B cell (primary cell): ENCODE data around the gene CUTA. TPM values are rescaled to one million over a fixed set of nuclear protein-coding genes. Genes with fewer than 3 reads are reported as not detected.
A peak's percentile ranks its signal among the peaks of the same experiment; 100 is the strongest.

ENCODE experiments used
- ATAC-seq: fragments of 200-7000 bp; cut with Tn5 transposase; one replicate; pipeline ENCODE4 v1.10.0; 2021; ENCODE audit warnings: low read depth, mild to moderate bottlenecking, moderate number of reproducible peaks, moderate library complexity
- CTCF ChIA-PET: fragments of 350-600 bp; sonication (Branson Sonifier 250); formaldehyde crosslinking; loops from one replicate; lab custom pipeline; 2021; ENCODE audit warnings: antibody characterized with exemption, inconsistent platforms; lab: Charles Lee
- POLR2A ChIA-PET: fragments of 350-600 bp; sonication (Branson Sonifier 250); formaldehyde crosslinking; loops from one replicate; lab custom pipeline; 2021; ENCODE audit warnings: antibody characterized with exemption; lab: Charles Lee
- DNase-seq: peaks from one replicate; pipeline ENCODE4 v3.0.0; 2013
- H2AFZ ChIP-seq: 2 replicates; pipeline ENCODE4 v1.6.1; 2012; ENCODE audit warnings: mild to moderate bottlenecking, low read depth, low read length; ENCODE audit not compliant: insufficient read depth, poor library complexity, severe bottlenecking
- H3K27ac ChIP-seq, 2 donors: 1 replicate in 1 of 2; 2 replicates in 1 of 2; pipeline ENCODE4 v1.5.1; 2012 to 2013; ENCODE audit warnings: low read length in 2 of 2, mild to moderate bottlenecking in 2 of 2, moderate library complexity in 1 of 2
- H3K27me3 ChIP-seq, 4 experiments: fragments of 200-600 bp in 1 of 4; sonication (generic) in 1 of 4; replicated peaks in 1 of 4; 1 replicate in 2 of 4; 2 replicates in 2 of 4; pipeline versions ENCODE4 v1.6.1 to v1.7.0; 2013 to 2016; ENCODE audit warnings: low read length in 3 of 4, mild to moderate bottlenecking in 2 of 4, mixed read lengths in 1 of 4, moderate library complexity in 1 of 4; ENCODE audit not compliant: insufficient read depth in 4 of 4, control insufficient read depth in 3 of 4; ENCODE audit errors: control extremely low read depth in 1 of 4
- H3K36me3 ChIP-seq, 2 experiments: replicated peaks in 1 of 2; 1 replicate in 1 of 2; 2 replicates in 1 of 2; pipeline versions ENCODE4 v1.6.1 to v1.7.1; 2013; ENCODE audit warnings: low read length in 1 of 2; ENCODE audit not compliant: insufficient read depth in 2 of 2, control insufficient read depth in 1 of 2; ENCODE audit errors: control extremely low read depth in 1 of 2, extremely low read depth in 1 of 2
- H3K4me1 ChIP-seq, 2 donors: fragments of 200-600 bp in 1 of 2; sonication (generic) in 1 of 2; 1 replicate in 1 of 2; 2 replicates in 1 of 2; pipeline versions ENCODE4 v1.5.1 to v1.6.1; 2013 to 2017; ENCODE audit warnings: low read length in 2 of 2; ENCODE audit not compliant: control insufficient read depth in 2 of 2, insufficient read depth in 2 of 2
- H3K4me2 ChIP-seq: replicated peaks from 2 replicates; pipeline ENCODE3; 2012; ENCODE audit warnings: mild to moderate bottlenecking, low read depth, low read length; ENCODE audit not compliant: poor library complexity, severe bottlenecking
- H3K4me3 ChIP-seq, 5 experiments: fragments of 200-600 bp in 1 of 5; sonication (generic) in 1 of 5; 1 replicate in 3 of 5; 2 replicates in 2 of 5; pipeline versions ENCODE4 v1.5.1 to v1.7.0; 2011 to 2016; ENCODE audit warnings: low read length in 4 of 5, mild to moderate bottlenecking in 4 of 5, low read depth in 2 of 5, control low read depth in 1 of 5, moderate library complexity in 1 of 5; ENCODE audit not compliant: insufficient read depth in 1 of 5; ENCODE audit errors: control extremely low read depth in 1 of 5, extremely low read depth in 1 of 5
- H3K79me2 ChIP-seq: fragments of 200-600 bp; sonication (generic); one replicate; pipeline ENCODE4 v1.6.0; 2016; ENCODE audit warnings: low read length; ENCODE audit not compliant: control insufficient read depth, insufficient read depth
- H3K9ac ChIP-seq: fragments of 200-600 bp; sonication (generic); 2 replicates; pipeline ENCODE4 v1.6.1; 2017; ENCODE audit warnings: mild to moderate bottlenecking, low read length, moderate library complexity
- H3K9me3 ChIP-seq, 3 donors: one replicate each; pipeline versions ENCODE4 v1.6.1 to v1.7.1; 2013; ENCODE audit warnings: low read length in 2 of 3; ENCODE audit not compliant: control insufficient read depth in 2 of 3, insufficient read depth in 1 of 3; ENCODE audit errors: control extremely low read depth in 1 of 3
- H4K20me1 ChIP-seq: 2 replicates; pipeline ENCODE4 v1.6.0; 2012; ENCODE audit warnings: mild to moderate bottlenecking, low read length; ENCODE audit not compliant: insufficient read depth, control insufficient read depth, poor library complexity, severe bottlenecking
- H3K27ac Mint-ChIP-seq: one replicate; pipeline ENCODE4 v1.8.0; 2021; ENCODE audit warnings: mixed read lengths
- H3K27me3 Mint-ChIP-seq: one replicate; pipeline ENCODE4 v1.8.0; 2021; ENCODE audit warnings: mixed read lengths
- H3K4me1 Mint-ChIP-seq: one replicate; pipeline ENCODE4 v1.8.0; 2021; ENCODE audit warnings: mixed read lengths
- H3K4me3 Mint-ChIP-seq: one replicate; pipeline ENCODE4 v1.8.0; 2021; ENCODE audit warnings: mixed read lengths
- H3K9me3 Mint-ChIP-seq: one replicate; pipeline ENCODE4 v1.8.0; 2022; ENCODE audit warnings: mixed read lengths; ENCODE audit not compliant: insufficient read depth
- CTCF ChIP-seq: fragments of 200-600 bp; IDR thresholded peaks from one replicate; pipeline ENCODE4 v1.8.0; 2022; ENCODE audit warnings: antibody characterized with exemption, mild to moderate bottlenecking
- EZH2 ChIP-seq: IDR thresholded peaks from 2 replicates; pipeline ENCODE4 v1.6.1; 2012; ENCODE audit warnings: borderline replicate concordance, low read depth, mild to moderate bottlenecking, moderate library complexity, low read length; ENCODE audit not compliant: insufficient read depth, poor library complexity, severe bottlenecking
- WGBS: methylation state at CpG from one replicate; pipeline ENCODE4 v1.1.5; 2013; ENCODE audit warnings: missing lambda C conversion rate; ENCODE audit not compliant: insufficient coverage; 5-methylcytosine and 5-hydroxymethylcytosine counted together
- intact Hi-C: fragments of 100-400 bp; cut with micrococcal nuclease; formaldehyde crosslinking; loops from one replicate; pipeline ENCODE4 v1.10.0; 2022
- polyA plus RNA-seq: library from polyadenylated mRNA; depleted of rRNA; stranded (reverse); fragments of >200 nt; gene quantifications from 2 replicates; pipeline ENCODE4 v1.2.3, GENCODE V29; 2012
- total RNA-seq, 2 donors: library from RNA; stranded (reverse); fragments of 120-200 nt in 1 of 2; gene quantifications; 1 replicate in 1 of 2; 2 replicates in 1 of 2; pipeline versions ENCODE4 v1.2.3 to v1.2.4, GENCODE V29; 2013 to 2022

The CUTA gene
- total and polyA plus RNA-seq, 2 donors (not counting 1 experiment from before 2014, with no cell fraction given) = 137 to 226 TPM

- Histone ChIP-seq H3K9ac (no peak overlapping the region), H3K79me2 (peaks cover 13% of the 10 kb centered on the region), H3K27ac (peak overlapping the region; percentile 6 to 27), H3K4me3 (no peak overlapping the region), H4K20me1 (no peaks in the 10 kb centered on the region), H2AFZ (peak overlapping the region; percentile 9), H3K9me3 (no peaks in the 10 kb centered on the region), H3K36me3 (peaks cover 6 to 33% of the 10 kb centered on the region in 2 experiments), H3K27me3 (no peaks in the 10 kb centered on the region), H3K4me2 (peak overlapping the region; percentile 98), H3K4me1 (peaks cover 51 to 54% of the 10 kb centered on the region in 2 donors)
- Mint-ChIP-seq H3K4me3 (peak overlapping the region; percentile 96), H3K27me3 (no peaks in the 10 kb centered on the region), H3K4me1 (peaks cover 54% of the 10 kb centered on the region), H3K9me3 (no peaks in the 10 kb centered on the region), H3K27ac (peak overlapping the region; percentile 62)
- intact Hi-C loops = no loop called here
- 44% methylated on average over 14 of the region's 17 CpGs for WGBS
- ChIA-PET CTCF (interaction anchor here (1.1 kb wide), 1 partner anchor 13 kb away, joined by 3 read pairs; no protein-coding TSS in a partner anchor), POLR2A (interaction anchor here (1.0 kb wide), 1 partner anchor 8 kb away, joined by 3 read pairs; no protein-coding TSS in a partner anchor)
- no peak for TF ChIP-seq EZH2
- no peak for TF ChIP-seq CTCF
- ATAC-seq (no peak), DNase-seq (no peak)
Observed at GRCh38 chr6:33433544-33434191, 15.8 kb upstream of the CUTA start.

GRCh38 chr6:33433001-33433543 lies 15.2 kb upstream of the CUTA start:
- Mint-ChIP-seq H3K27ac (peak overlapping the region; percentile 90), H3K27me3 (no peaks in the 10 kb centered on the region), H3K4me1 (peaks cover 60% of the 10 kb centered on the region), H3K9me3 (no peaks in the 10 kb centered on the region), H3K4me3 (peak overlapping the region; percentile 96)
- H2AFZ ChIP-seq = no peak overlapping the region
- ATAC-seq = no peak
- peaks cover 6 to 27% of the 10 kb centered on the region in 2 experiments for H3K36me3 ChIP-seq
- H3K27me3 ChIP-seq = no peaks in the 10 kb centered on the region
- H3K79me2 ChIP-seq = peaks cover 13% of the 10 kb centered on the region
- peak overlapping the region; percentile 69 for H3K9ac ChIP-seq
- TF ChIP-seq EZH2 (no peak), CTCF (no peak)
- peak; percentile 56 for DNase-seq
- intact Hi-C loops = no loop called here
- ChIA-PET CTCF (interaction anchor here (1.1 to 1.4 kb wide), 2 partner anchors 13 to 21 kb away, joined by 3 read pairs; partner anchors contain the start of gene ZBTB9), POLR2A (interaction anchor here (1.0 kb wide), 1 partner anchor 8 kb away, joined by 3 read pairs; no protein-coding TSS in a partner anchor)
- no CpG with 5 or more reads among the region's 1 CpG for WGBS
- no peaks in the 10 kb centered on the region for H4K20me1 ChIP-seq
- H3K9me3 ChIP-seq = no peaks in the 10 kb centered on the region
- peak overlapping the region in 1 of 2 donors; percentile 34 for H3K27ac ChIP-seq
- peak overlapping the region in 4 of 5 experiments; percentile 50 to 72 (median 54) for H3K4me3 ChIP-seq
- H3K4me2 ChIP-seq = peak overlapping the region; percentile 98
- peaks cover 57 to 60% of the 10 kb centered on the region in 2 donors for H3K4me1 ChIP-seq
